IPS-NIHi7 (cell line): ENCODE data around the gene EGR1.
"Not testable (repeated sequence)": the region's sequence is repeated elsewhere in the genome, so short reads cannot be mapped to it uniquely, and the experiment has no call there.

Experiments used
- DNase-seq: peaks from one replicate; pipeline ENCODE4 v3.0.0; 2012; ENCODE audit warnings: mixed read lengths; ENCODE audit errors: extremely low spot score

Gene EGR1

DNA sequence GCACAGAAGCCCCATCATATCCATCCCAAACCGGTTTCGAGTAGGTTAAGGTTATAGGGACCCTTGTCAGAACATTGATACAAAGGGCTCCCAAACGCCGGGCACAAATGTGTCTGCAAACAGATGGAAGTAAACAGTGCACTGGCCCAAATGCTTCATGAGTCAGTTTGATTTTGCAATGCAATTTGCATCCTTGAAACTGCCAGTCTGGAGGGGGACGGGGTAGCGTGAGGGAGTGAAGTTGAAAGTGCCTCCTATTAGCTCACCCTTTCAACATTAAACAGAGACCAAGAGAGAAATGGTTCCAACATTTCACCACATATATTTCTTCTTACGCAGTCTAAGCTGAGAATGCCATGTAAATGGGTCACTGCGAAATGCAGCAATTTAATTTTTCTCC is 42.2 kb downstream of the EGR1 start:
- not testable (repeated sequence) for DNase-seq

DNA sequence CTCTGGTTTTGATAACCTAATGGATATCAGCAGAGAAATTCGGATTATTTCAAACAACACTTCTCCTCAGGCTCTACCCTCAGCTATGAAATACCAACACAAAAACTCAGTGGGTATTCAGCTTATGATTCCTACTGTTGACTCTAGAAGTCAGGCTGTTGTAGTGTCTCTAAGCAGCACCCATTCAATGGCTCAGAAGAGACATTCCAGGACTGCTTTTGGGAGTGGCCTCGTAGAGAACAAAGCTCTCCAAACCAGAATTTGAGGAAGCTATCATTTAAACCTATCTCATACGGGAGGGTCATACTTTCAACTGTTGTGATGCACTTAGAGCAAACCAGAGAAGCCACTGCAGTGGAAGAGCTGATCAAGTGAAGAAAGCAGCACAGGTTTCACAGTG is 43.7 kb downstream of the EGR1 start:
- DNase-seq: no peak

- no peak for DNase-seq
Observed at GRCh38 chr5:138514021-138514420, 48.7 kb downstream of the EGR1 start.

DNA sequence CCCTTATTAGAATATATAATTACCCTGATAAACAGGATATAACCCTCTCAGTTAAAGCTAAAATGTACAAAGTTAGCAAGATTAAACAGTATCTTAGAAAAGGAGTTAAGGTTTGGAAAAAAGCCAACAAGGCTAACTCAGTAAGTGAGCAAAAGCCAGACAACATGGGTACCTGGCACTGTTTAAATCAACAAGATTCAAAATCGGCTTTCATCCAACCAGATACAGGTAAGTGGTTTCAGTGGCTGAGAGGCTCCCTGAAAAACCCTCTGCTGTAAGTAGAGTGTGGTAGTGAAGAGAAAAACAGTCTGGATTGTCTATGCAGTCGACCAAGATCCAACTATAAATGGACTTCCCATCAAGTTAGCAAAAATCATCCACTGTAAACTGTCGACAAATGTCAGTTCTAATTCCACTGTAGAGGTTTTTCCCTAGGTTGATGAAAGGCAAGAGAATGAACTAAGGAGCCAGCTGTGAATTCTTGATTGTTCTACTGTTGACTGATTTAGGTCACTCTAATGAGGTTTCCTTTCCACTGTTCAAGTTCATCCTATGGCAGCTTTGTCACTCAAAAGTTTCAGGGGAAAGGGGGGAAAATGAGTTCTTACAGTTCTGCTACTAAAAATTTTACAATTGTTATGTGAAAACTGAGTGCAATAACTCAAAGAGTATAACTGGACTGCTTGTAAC is 50.4 kb downstream of the EGR1 start:
- no peak for DNase-seq

DNA sequence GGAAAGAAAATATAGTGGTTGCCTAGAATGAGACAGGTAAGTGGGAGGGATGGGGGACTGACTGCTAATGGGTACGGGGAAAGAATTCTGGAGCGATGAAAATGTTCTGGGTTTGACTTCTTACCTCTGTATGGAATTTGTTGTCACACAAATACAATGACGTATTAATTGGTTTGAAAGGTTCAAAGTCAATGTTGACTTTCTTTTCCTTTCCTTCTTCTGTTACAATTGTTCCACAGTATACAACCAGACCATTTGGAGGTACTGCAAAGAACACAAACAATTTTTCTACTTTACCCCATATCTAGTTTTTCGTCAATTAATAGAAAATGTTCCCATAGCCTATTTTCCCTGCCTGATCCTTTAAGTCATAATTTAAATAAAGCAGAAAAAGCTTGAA is 52.2 kb downstream of the EGR1 start:
- no peak for DNase-seq
